Karpas-422 (cell line): ENCODE data around the gene CCDC88A. TPM values are rescaled to one million over a fixed set of nuclear protein-coding genes. Genes with fewer than 3 reads are reported as not detected.
A peak's percentile ranks its signal among the peaks of the same experiment; 100 is the strongest.

Experiments used
- DNase-seq: peaks from one replicate; pipeline ENCODE4 v3.0.0-alpha.2; 2015
- H2AFZ ChIP-seq: fragments of 200-600 bp; sonication (generic); 2 replicates; pipeline ENCODE4 v1.6.1; 2014; ENCODE audit warnings: antibody characterized with exemption, low read length, mixed read lengths
- H3K27ac ChIP-seq: fragments of 200-600 bp; sonication (generic); 2 replicates; pipeline ENCODE4 v1.5.1; 2014; ENCODE audit warnings: mild to moderate bottlenecking, low read length, moderate library complexity
- H3K27me3 ChIP-seq: fragments of 200-600 bp; sonication (generic); 2 replicates; pipeline ENCODE4 v1.6.1; 2014; ENCODE audit warnings: low read length, mixed read lengths
- H3K36me3 ChIP-seq: fragments of 200-600 bp; sonication (generic); 2 replicates; pipeline ENCODE4 v1.6.1; 2014; ENCODE audit warnings: low read length, mixed read lengths; ENCODE audit not compliant: insufficient read depth
- H3K4me1 ChIP-seq: fragments of 200-600 bp; sonication (generic); 2 replicates; pipeline ENCODE4 v1.6.1; 2014; ENCODE audit warnings: mild to moderate bottlenecking, low read length, mixed read lengths
- H3K4me2 ChIP-seq: fragments of 200-600 bp; sonication (generic); 2 replicates; pipeline ENCODE4 v1.6.1; 2014; ENCODE audit warnings: low read length, low read depth, mild to moderate bottlenecking; ENCODE audit not compliant: poor library complexity, severe bottlenecking
- H3K4me3 ChIP-seq: fragments of 200-600 bp; sonication (generic); 2 replicates; pipeline ENCODE4 v1.5.1; 2014; ENCODE audit warnings: mild to moderate bottlenecking, antibody characterized with exemption, low read length, mixed read lengths
- H3K79me2 ChIP-seq: fragments of 200-600 bp; sonication (generic); 2 replicates; pipeline ENCODE4 v1.6.1; 2014; ENCODE audit warnings: mild to moderate bottlenecking, low read length, mixed read lengths
- H3K9ac ChIP-seq: fragments of 200-600 bp; sonication (generic); 2 replicates; pipeline ENCODE4 v1.6.0; 2014; ENCODE audit warnings: low read length
- H3K9me2 ChIP-seq: fragments of 200-600 bp; sonication (generic), shearing (Covaris generic); replicated peaks from 2 replicates; pipeline ENCODE4 v1.6.0; 2014; ENCODE audit warnings: mild to moderate bottlenecking, low read length, moderate library complexity; ENCODE audit not compliant: insufficient read depth
- H3K9me3 ChIP-seq: fragments of 300-700, 200-600 bp; sonication (generic); 2 replicates; pipeline ENCODE4 v1.6.1; 2014; ENCODE audit warnings: low read length, mixed read lengths
- H4K20me1 ChIP-seq: fragments of 200-600 bp; sonication (generic); 2 replicates; pipeline ENCODE4 v1.6.1; 2014; ENCODE audit warnings: mild to moderate bottlenecking, antibody characterized with exemption, low read length, low read depth; ENCODE audit not compliant: insufficient read depth
- total RNA-seq: library from RNA; depleted of rRNA; stranded (reverse); fragments of >200 nt; shearing (Covaris generic); gene quantifications from 2 replicates; pipeline ENCODE4 v1.2.3, GENCODE V29; 2014; ENCODE audit warnings: low replicate concordance

CCDC88A gene
- total RNA-seq, 1 experiment from 2014 or later: 262 TPM

- no peaks in the 10 kb centered on the region for H3K9me3 ChIP-seq
- DNase-seq: no peak
- no peak overlapping the region for H2AFZ ChIP-seq
- no peak overlapping the region for H3K9ac ChIP-seq
- peaks cover 82% of the 10 kb centered on the region for H3K79me2 ChIP-seq
- H3K4me3 ChIP-seq: no peak overlapping the region
- H3K4me1 ChIP-seq: peaks cover 4% of the 10 kb centered on the region; the same call in 1 of the 2 replicates
- H3K27ac ChIP-seq: no peak overlapping the region
- H3K27me3 ChIP-seq: no peaks in the 10 kb centered on the region
- no peaks in the 10 kb centered on the region for H3K9me2 ChIP-seq
- no peaks in the 10 kb centered on the region for H4K20me1 ChIP-seq
- H3K4me2 ChIP-seq: no peak overlapping the region
- H3K36me3 ChIP-seq: peaks cover 24% of the 10 kb centered on the region
These were observed 34.9 kb downstream of the CCDC88A start for GRCh38 chr2:55384786-55385185.

- Histone ChIP-seq H3K79me2 (peaks cover 37% of the 10 kb centered on the region), H3K9ac (no peak overlapping the region), H4K20me1 (no peaks in the 10 kb centered on the region), H3K4me3 (no peak overlapping the region), H3K4me2 (no peak overlapping the region), H3K9me3 (no peaks in the 10 kb centered on the region), H3K27me3 (no peaks in the 10 kb centered on the region), H3K36me3 (peaks cover 40% of the 10 kb centered on the region), H3K4me1 (peaks cover 3% of the 10 kb centered on the region; the same call in 1 of the 2 replicates), H3K9me2 (no peaks in the 10 kb centered on the region), H2AFZ (no peak overlapping the region), H3K27ac (no peak overlapping the region)
- DNase-seq: no peak
These were observed 48.3 kb downstream of the CCDC88A start for GRCh38 chr2:55371376-55371775.

GRCh38 chr2:55370208-55370607 lies 49.4 kb downstream of the CCDC88A start:
- Histone ChIP-seq H3K9ac (no peak overlapping the region), H3K36me3 (peaks cover 37% of the 10 kb centered on the region; the same call in 1 of the 2 replicates), H3K27me3 (no peaks in the 10 kb centered on the region), H3K4me3 (no peak overlapping the region), H2AFZ (no peak overlapping the region), H3K79me2 (peaks cover 35% of the 10 kb centered on the region), H4K20me1 (no peaks in the 10 kb centered on the region), H3K9me2 (no peaks in the 10 kb centered on the region), H3K4me2 (no peak overlapping the region), H3K9me3 (no peaks in the 10 kb centered on the region), H3K4me1 (peaks cover 12% of the 10 kb centered on the region), H3K27ac (no peak overlapping the region)
- no peak for DNase-seq

DNA sequence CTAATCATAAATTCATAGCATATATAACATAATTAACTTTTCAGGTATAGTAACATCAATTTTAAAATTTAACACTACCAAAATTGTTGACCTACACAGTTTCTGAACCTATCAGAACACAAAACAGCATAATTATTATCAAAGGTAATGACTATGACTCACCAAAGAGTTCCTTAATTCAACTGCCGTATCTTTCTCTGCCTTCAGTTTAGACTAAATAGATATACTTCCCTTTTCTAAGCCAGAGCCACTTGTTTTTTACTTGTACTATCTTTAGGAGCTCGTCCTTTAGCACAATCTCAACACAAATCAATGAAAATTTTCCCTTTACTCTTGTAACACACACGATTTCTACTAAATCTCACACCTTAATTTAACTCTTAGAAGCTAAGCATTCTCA lies 54.4 kb downstream of the CCDC88A start:
- Histone ChIP-seq H3K4me3 (no peak overlapping the region), H3K4me2 (peak overlapping the region; percentile 36), H3K9me3 (no peaks in the 10 kb centered on the region), H4K20me1 (no peaks in the 10 kb centered on the region), H3K4me1 (peaks cover 46% of the 10 kb centered on the region), H3K36me3 (peaks cover 54% of the 10 kb centered on the region), H3K79me2 (peaks cover 60% of the 10 kb centered on the region), H3K9ac (no peak overlapping the region), H3K9me2 (no peaks in the 10 kb centered on the region), H3K27ac (peak overlapping the region; percentile 59), H3K27me3 (no peaks in the 10 kb centered on the region), H2AFZ (no peak overlapping the region)
- peak; percentile 64 for DNase-seq

DNA sequence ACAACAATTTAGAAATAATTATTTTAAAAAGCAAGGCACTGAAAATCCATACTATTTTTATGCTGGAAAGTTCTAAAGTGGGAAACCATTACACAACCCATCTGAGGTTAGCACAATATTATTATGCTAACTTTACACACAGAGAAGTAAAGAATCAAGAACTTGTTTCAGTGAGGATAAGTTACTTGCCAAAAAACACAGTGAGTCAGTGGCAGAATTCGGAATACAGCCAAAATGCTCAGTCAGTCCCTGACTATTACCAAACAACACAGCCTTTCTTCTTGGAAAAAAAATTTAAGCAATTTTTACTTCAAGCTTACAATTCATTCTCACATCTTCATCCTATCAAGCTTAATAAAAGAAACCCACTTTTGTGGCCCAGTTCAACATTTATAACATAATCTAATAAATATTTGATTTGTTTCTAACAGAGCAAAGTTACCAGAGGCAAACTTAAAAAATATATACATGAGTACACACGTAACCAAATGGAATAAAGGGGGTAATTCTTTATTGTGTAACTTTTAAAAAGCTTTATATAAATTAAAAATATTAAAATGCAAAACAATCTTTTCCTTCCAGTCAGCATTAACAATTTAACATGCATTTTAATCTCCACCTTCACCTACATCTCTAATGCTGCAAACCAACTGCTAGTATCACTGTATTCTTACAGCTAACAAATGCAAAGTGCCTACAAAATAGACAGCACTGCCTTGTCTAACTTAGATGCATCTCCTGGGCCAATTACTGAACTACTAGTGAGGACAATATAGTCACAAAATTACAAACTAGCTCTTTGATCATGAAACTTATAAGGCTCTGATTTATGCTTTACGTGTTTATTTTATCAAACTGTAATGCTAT lies 55.2 kb downstream of the CCDC88A start:
- H3K36me3 ChIP-seq: peaks cover 53% of the 10 kb centered on the region
- no peaks in the 10 kb centered on the region for H4K20me1 ChIP-seq
- H2AFZ ChIP-seq: no peak overlapping the region
- H3K9me2 ChIP-seq: no peaks in the 10 kb centered on the region
- peaks cover 63% of the 10 kb centered on the region for H3K79me2 ChIP-seq
- H3K9ac ChIP-seq: no peak overlapping the region
- no peaks in the 10 kb centered on the region for H3K27me3 ChIP-seq
- peak overlapping the region; percentile 59; the same call in 1 of the 2 replicates for H3K27ac ChIP-seq
- no peaks in the 10 kb centered on the region for H3K9me3 ChIP-seq
- H3K4me3 ChIP-seq: no peak overlapping the region
- no peak for DNase-seq
- H3K4me2 ChIP-seq: no peak overlapping the region
- H3K4me1 ChIP-seq: peaks cover 46% of the 10 kb centered on the region

- Histone ChIP-seq H3K9me2 (no peaks in the 10 kb centered on the region), H3K9ac (no peak overlapping the region), H3K27me3 (no peaks in the 10 kb centered on the region), H3K9me3 (no peaks in the 10 kb centered on the region), H3K27ac (no peak overlapping the region), H3K4me3 (no peak overlapping the region), H3K79me2 (peaks cover 68% of the 10 kb centered on the region), H3K4me1 (peaks cover 46% of the 10 kb centered on the region), H3K36me3 (peaks cover 58% of the 10 kb centered on the region), H4K20me1 (no peaks in the 10 kb centered on the region), H2AFZ (no peak overlapping the region), H3K4me2 (no peak overlapping the region)
- no peak for DNase-seq
These were observed 56.0 kb downstream of the CCDC88A start for GRCh38 chr2:55363636-55364035.

DNA sequence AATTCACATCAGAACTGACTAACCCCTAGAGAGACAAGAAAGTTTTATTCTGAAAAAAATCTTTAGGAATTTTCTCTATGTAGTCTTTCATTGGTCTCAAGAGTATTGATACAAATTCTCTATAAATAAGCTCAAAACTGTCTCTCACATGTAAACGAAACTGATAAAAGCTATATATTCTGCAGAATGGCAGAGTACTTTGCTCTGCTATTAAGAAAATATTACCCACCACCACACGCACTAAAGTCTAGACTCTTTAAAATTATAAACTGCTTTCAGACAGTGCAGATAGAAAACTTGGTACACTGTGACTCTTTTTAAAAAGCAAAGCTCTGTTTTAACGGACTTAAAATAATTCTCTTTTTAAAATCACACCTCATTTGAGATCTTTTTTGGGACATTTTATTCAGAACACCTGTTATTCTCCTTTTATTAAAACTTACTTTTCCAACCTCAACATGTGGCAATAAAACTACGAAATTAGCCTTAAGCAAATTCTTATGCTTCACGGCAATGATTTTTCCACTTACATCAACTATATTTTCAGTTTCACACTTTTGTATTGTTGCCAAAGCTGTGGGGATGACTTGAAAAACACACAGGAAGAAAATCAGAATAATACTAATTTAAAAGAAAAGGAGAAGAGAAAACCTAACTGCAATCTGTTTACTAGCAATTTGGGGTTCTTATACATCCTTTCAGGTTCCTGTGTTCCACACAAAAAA lies 58.0 kb downstream of the CCDC88A start:
- Histone ChIP-seq H3K36me3 (peaks cover 61% of the 10 kb centered on the region), H3K4me1 (peaks cover 45% of the 10 kb centered on the region), H3K4me2 (peak overlapping the region; percentile 28), H2AFZ (no peak overlapping the region), H3K9me3 (no peaks in the 10 kb centered on the region), H3K27ac (peak overlapping the region; percentile 44), H3K9me2 (no peaks in the 10 kb centered on the region), H3K79me2 (peaks cover 66% of the 10 kb centered on the region), H4K20me1 (no peaks in the 10 kb centered on the region), H3K9ac (no peak overlapping the region), H3K27me3 (no peaks in the 10 kb centered on the region), H3K4me3 (no peak overlapping the region)
- peak; percentile 52 for DNase-seq

DNA sequence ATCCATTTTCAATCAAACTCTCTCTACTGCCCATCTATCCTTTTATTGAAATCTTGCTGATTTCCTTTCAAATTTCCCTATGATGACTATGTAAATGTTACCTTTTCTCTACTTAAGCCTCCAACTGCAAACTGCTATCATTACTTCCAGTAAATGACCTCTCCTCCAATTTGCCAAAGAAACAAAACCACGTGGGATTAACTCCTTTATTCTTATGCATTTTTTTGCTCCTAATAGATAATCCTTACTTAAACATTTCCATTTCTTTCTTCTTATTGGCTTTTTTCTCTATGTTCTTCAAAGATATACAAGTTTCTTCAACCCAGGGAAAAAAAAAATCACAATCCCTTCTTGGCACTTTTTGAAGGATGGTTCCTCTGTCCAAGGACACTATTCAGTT lies 61.2 kb downstream of the CCDC88A start:
- H3K27ac ChIP-seq: no peak overlapping the region
- no peak for DNase-seq
- no peaks in the 10 kb centered on the region for H3K9me2 ChIP-seq
- no peaks in the 10 kb centered on the region for H3K27me3 ChIP-seq
- no peak overlapping the region for H3K4me3 ChIP-seq
- no peak overlapping the region for H2AFZ ChIP-seq
- H3K36me3 ChIP-seq: peaks cover 68% of the 10 kb centered on the region
- H3K9ac ChIP-seq: no peak overlapping the region
- no peaks in the 10 kb centered on the region for H3K9me3 ChIP-seq
- no peaks in the 10 kb centered on the region for H4K20me1 ChIP-seq
- H3K79me2 ChIP-seq: peaks cover 52% of the 10 kb centered on the region
- H3K4me1 ChIP-seq: peaks cover 20% of the 10 kb centered on the region
- H3K4me2 ChIP-seq: no peak overlapping the region
